ENCODE data around the gene ANKRD35. TPM values are rescaled to one million over a fixed set of nuclear protein-coding genes. Genes with fewer than 3 reads are reported as not detected.

Gene ANKRD35
- polyA plus RNA-seq, 1 of the 3 experiments (the other 2 are of a cell fraction) = 0.08 TPM

GRCh38 chr1:145871994-145872924, 13.4 kb downstream of the ANKRD35 start:
- Histone ChIP-seq H3K27me3 (ENCODE audit: insufficient read depth) (no peaks in the 10 kb centered on the region), H3K9me2 (no peaks in the 10 kb centered on the region), H3K9me3 (no peaks in the 10 kb centered on the region), H3K36me3 (replicated peaks in 1 of 2; ENCODE audit: control insufficient read depth in 1 of 2, insufficient read depth in 2 of 2, low read length in 1 of 2) (no peaks in the 10 kb centered on the region), H2AFZ (ENCODE audit: low read depth) (no peak overlapping the region), H4K20me1 (ENCODE audit: insufficient read depth) (no peaks in the 10 kb centered on the region), H3K9ac (no peak overlapping the region), H3K4me2 (no peak overlapping the region), H3K27ac (ENCODE audit: low read depth in 2 of 2, low read length in 1 of 2) (no peak overlapping the region), H3K4me3 (ENCODE audit: low read depth in 2 of 2, low read length in 1 of 2) (no peak overlapping the region), H3K79me2 (ENCODE audit: insufficient read depth) (no peaks in the 10 kb centered on the region), H3K4me1 (ENCODE audit: control insufficient read depth in 1 of 2, insufficient read depth in 2 of 2, low read depth in 1 of 2, low read length in 1 of 2) (no peaks in the 10 kb centered on the region), H3F3A (replicated peaks; ENCODE audit: insufficient read depth) (no peaks in the 10 kb centered on the region)
- POLR2A ChIA-PET = no interaction called here
- TF ChIP-seq RXRA (IDR thresholded peaks at IDR 0.05; ENCODE audit: borderline replicate concordance, low read depth) (no peak), ZBTB33 (IDR thresholded peaks at IDR 0.05; ENCODE audit: borderline replicate concordance, low read depth) (no peak), MAX (IDR thresholded peaks at IDR 0.05; ENCODE audit: low read depth) (no peak), NFIC (IDR thresholded peaks at IDR 0.05; ENCODE audit: borderline replicate concordance) (no peak), JUND (IDR thresholded peaks at IDR 0.05) (no peak), MXI1 (IDR thresholded peaks at IDR 0.05; ENCODE audit: low read depth, low read length) (no peak), MEF2A (IDR thresholded peaks at IDR 0.05; ENCODE audit: borderline replicate concordance, low read depth) (no peak), YY1 (IDR thresholded peaks at IDR 0.05; ENCODE audit: low read depth) (no peak), CTCF (IDR thresholded peaks at IDR 0.05) (no peak), EP300 (IDR thresholded peaks at IDR 0.05; ENCODE audit: borderline replicate concordance in 1 of 2, low read depth in 1 of 2, low read length in 1 of 2) (no peak), FOSL2 (IDR thresholded peaks at IDR 0.05; ENCODE audit: borderline replicate concordance, low read depth) (no peak), SIN3A (IDR thresholded peaks at IDR 0.05; ENCODE audit: borderline replicate concordance, low read depth, low read length) (no peak), EZH2phosphoT487 (IDR thresholded peaks at IDR 0.05; ENCODE audit: borderline replicate concordance, low read depth) (no peak), NRF1 (IDR thresholded peaks at IDR 0.05; ENCODE audit: low read depth, low read length) (no peak), FOXM1 (IDR thresholded peaks at IDR 0.05; ENCODE audit: low read depth) (no peak), TCF12 (IDR thresholded peaks at IDR 0.05) (no peak), GATA2 (CRISPR knock-in tag; IDR thresholded peaks at IDR 0.05) (no peak), SMC3 (IDR thresholded peaks at IDR 0.05; ENCODE audit: low read depth, low read length) (no peak)
- no peak for DNase-seq
- CTCF ChIA-PET = interaction anchor here (0.8 to 3.0 kb wide), 5 partner anchors 14 to 135 kb away, joined by 3 to 12 read pairs (median 6); partner anchors contain the start of genes ITGA10, NUDT17 and PIAS3
- WGBS (ENCODE audit: low lambda C conversion rate) = 81% methylated on average over 42 of the region's 47 CpGs
